HEK293 (cell line): ENCODE results near the gene GNAS.
A peak's percentile ranks its signal among the peaks of the same experiment; 100 is the strongest.

Source experiments
- CTCF ChIA-PET: fragments of 350-600 bp; formaldehyde crosslinking; extraction: SDS; loops from one replicate; lab custom pipeline; 2021; ENCODE audit warnings: antibody characterized with exemption; lab: Yijun Ruan, JAX
- POLR2A ChIA-PET: fragments of 300-600 bp; formaldehyde crosslinking; extraction: SDS; loops from one replicate; lab custom pipeline; 2020; ENCODE audit warnings: antibody characterized with exemption, inconsistent platforms; lab: Yijun Ruan, JAX
- H3K27ac ChIP-seq: fragments of 200-500 bp; sonication (Bioruptor generic); 2 replicates; pipeline ENCODE4 v1.5.1; 2014; ENCODE audit warnings: low read depth, low read length, control low read depth, inconsistent platforms; ENCODE audit errors: extremely low read depth
- H3K36me3 ChIP-seq, 2 experiments: fragments of 200-500 bp in 1 of 2; sonication (Bioruptor generic) in 1 of 2; 1 replicate in 1 of 2; 2 replicates in 1 of 2; pipeline ENCODE4 v1.5.1; 2014 to 2017; ENCODE audit warnings: inconsistent platforms in 2 of 2, low read length in 2 of 2; ENCODE audit not compliant: control insufficient read depth in 2 of 2, insufficient read depth in 1 of 2
- H3K4me1 ChIP-seq: fragments of 200-500 bp; sonication (Bioruptor generic); 2 replicates; pipeline ENCODE4 v1.5.1; 2014; ENCODE audit warnings: mild to moderate bottlenecking, low read length, inconsistent platforms; ENCODE audit not compliant: control insufficient read depth, insufficient read depth
- H3K4me3 ChIP-seq: 2 replicates; pipeline ENCODE4 v1.5.1; 2011; ENCODE audit warnings: low read depth, mild to moderate bottlenecking, control low read depth, low read length, moderate library complexity
- H3K9me3 ChIP-seq: fragments of 200-500 bp; sonication (Bioruptor generic); 2 replicates; pipeline ENCODE4 v1.5.1; 2014; ENCODE audit warnings: low read depth, low read length, inconsistent platforms; ENCODE audit not compliant: control insufficient read depth, insufficient read depth
- CTCF ChIP-seq: fragments of 450-650 bp; formaldehyde crosslinking; IDR thresholded peaks from 2 replicates; pipeline ENCODE4 v1.5.1; 2016; ENCODE audit warnings: missing biosample characterization, missing genetic modification characterization
- FEZF1 ChIP-seq: fragments of 450-650 bp; formaldehyde crosslinking; IDR thresholded peaks from 2 replicates; pipeline ENCODE4 v1.5.1; 2016; ENCODE audit warnings: missing biosample characterization, missing genetic modification characterization
- INSM2 ChIP-seq: fragments of 450-650 bp; formaldehyde crosslinking; IDR thresholded peaks from 2 replicates; pipeline ENCODE4 v1.5.1; 2016; ENCODE audit warnings: missing biosample characterization, missing genetic modification characterization
- KLF1 ChIP-seq: fragments of 450-650 bp; formaldehyde crosslinking; IDR thresholded peaks from 2 replicates; pipeline ENCODE4 v1.5.1; 2016; ENCODE audit warnings: missing biosample characterization, missing genetic modification characterization
- KLF10 ChIP-seq: fragments of 450-650 bp; IDR thresholded peaks from 2 replicates; pipeline ENCODE4 v1.5.1; 2018; ENCODE audit warnings: missing biosample characterization, mild to moderate bottlenecking, missing genetic modification characterization
- MYNN ChIP-seq: fragments of 450-650 bp; formaldehyde crosslinking; IDR thresholded peaks from 2 replicates; pipeline ENCODE4 v1.5.1; 2016; ENCODE audit warnings: missing biosample characterization, missing genetic modification characterization, borderline replicate concordance
- PRDM1 ChIP-seq: fragments of 450-650 bp; formaldehyde crosslinking; IDR thresholded peaks from 2 replicates; pipeline ENCODE4; 2016; ENCODE audit warnings: missing biosample characterization, missing genetic modification characterization
- SCRT1 ChIP-seq: fragments of 450-650 bp; formaldehyde crosslinking; IDR thresholded peaks from 2 replicates; pipeline ENCODE4 v1.5.1; 2016; ENCODE audit warnings: missing biosample characterization, missing genetic modification characterization, borderline replicate concordance
- SCRT2 ChIP-seq: fragments of 450-650 bp; formaldehyde crosslinking; IDR thresholded peaks from 2 replicates; pipeline ENCODE4 v1.5.1; 2016; ENCODE audit warnings: missing biosample characterization, missing genetic modification characterization
- SP3 ChIP-seq: fragments of 450-650 bp; formaldehyde crosslinking; IDR thresholded peaks from 2 replicates; pipeline ENCODE4 v1.5.1; 2016; ENCODE audit warnings: missing biosample characterization, missing genetic modification characterization
- SP7 ChIP-seq: fragments of 450-650 bp; formaldehyde crosslinking; IDR thresholded peaks from 2 replicates; pipeline ENCODE4 v1.5.1; 2016; ENCODE audit warnings: missing biosample characterization, missing genetic modification characterization
- WT1 ChIP-seq: fragments of 450-650 bp; formaldehyde crosslinking; IDR thresholded peaks from 2 replicates; pipeline ENCODE4 v1.5.1; 2016; ENCODE audit warnings: missing biosample characterization, missing genetic modification characterization
- ZFP3 ChIP-seq: fragments of 450-650 bp; formaldehyde crosslinking; IDR thresholded peaks from 2 replicates; pipeline ENCODE4 v1.5.1; 2016; ENCODE audit warnings: low read depth, missing biosample characterization, missing genetic modification characterization
- ZNF174 ChIP-seq: fragments of 450-650 bp; formaldehyde crosslinking; IDR thresholded peaks from 2 replicates; pipeline ENCODE4 v1.5.0; 2017; ENCODE audit warnings: missing biosample characterization, mild to moderate bottlenecking, missing genetic modification characterization
- ZNF221 ChIP-seq: fragments of 450-650 bp; formaldehyde crosslinking; IDR thresholded peaks from 2 replicates; pipeline ENCODE4 v1.5.1; 2017; ENCODE audit warnings: missing biosample characterization, missing genetic modification characterization, borderline replicate concordance
- ZNF341 ChIP-seq: fragments of 450-650 bp; formaldehyde crosslinking; IDR thresholded peaks from 2 replicates; pipeline ENCODE4; 2016; ENCODE audit warnings: low read depth, missing biosample characterization, missing genetic modification characterization
- ZNF600 ChIP-seq: fragments of 450-650 bp; formaldehyde crosslinking; IDR thresholded peaks from 2 replicates; pipeline ENCODE4 v1.5.1; 2016; ENCODE audit warnings: missing biosample characterization, missing genetic modification characterization
- TF ChIP-seq, protein P1 (sequence below): sonication (generic); formaldehyde crosslinking; IDR thresholded peaks from 2 replicates; pipeline ENCODE4 v1.8.1; 2022; ENCODE audit warnings: mild to moderate bottlenecking, moderate library complexity, missing genetic modification reagents
- TF ChIP-seq, protein P2 (sequence below): fragments of 450-650 bp; formaldehyde crosslinking; IDR thresholded peaks from 2 replicates; pipeline ENCODE4 v1.5.1; 2016; ENCODE audit warnings: missing biosample characterization, missing genetic modification characterization

Gene GNAS

GRCh38 chr20:58843128-58843556, 9.4 kb upstream of the GNAS start:
- Histone ChIP-seq H3K27ac (no peak overlapping the region), H3K4me1 (no peaks in the 10 kb centered on the region), H3K4me3 (no peak overlapping the region), H3K9me3 (no peaks in the 10 kb centered on the region), H3K36me3 (peaks cover 0 to 79% of the 10 kb centered on the region in 2 experiments; a peak in 2 of 3 replicates)
- TF ChIP-seq ZFP3 (tag by site-specific recombination): no peak
- no peak for TF ChIP-seq WT1 (tag by site-specific recombination)
- TF ChIP-seq ZNF221 (tag by site-specific recombination): no peak
- no peak for TF ChIP-seq KLF1
- ChIA-PET CTCF (interaction anchor here (0.6 kb wide), 1 partner anchor 653 kb away, joined by 3 read pairs; no protein-coding TSS in a partner anchor), POLR2A (no interaction called here)

DNA sequence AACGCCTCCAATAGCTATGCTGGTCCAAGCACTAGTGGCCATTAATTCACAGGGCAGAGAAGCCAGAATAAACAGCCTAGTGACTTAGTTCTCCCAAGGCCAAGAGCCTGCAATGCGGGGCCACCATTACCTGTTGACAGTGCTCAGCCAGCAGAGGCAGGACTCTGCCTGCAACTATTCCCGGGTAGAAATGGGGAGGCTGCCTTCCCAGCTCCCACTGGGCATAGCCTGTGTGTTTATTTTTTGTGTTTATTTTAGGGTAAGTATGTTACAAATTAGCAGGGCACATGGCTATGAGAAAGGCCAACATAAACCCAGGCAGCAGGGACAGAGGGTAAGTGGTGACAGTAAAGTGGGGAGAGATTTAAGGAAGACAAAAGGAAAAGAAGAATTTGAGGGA, 6.8 kb upstream of the GNAS start:
- H3K27ac ChIP-seq: no peak overlapping the region
- H3K4me1 ChIP-seq: no peaks in the 10 kb centered on the region
- H3K4me3 ChIP-seq: no peak overlapping the region
- POLR2A ChIA-PET: interaction anchor here (1.7 kb wide), 1 partner anchor 11 kb away, joined by 3 read pairs; no protein-coding TSS in a partner anchor
- CTCF ChIA-PET: interaction anchor here (0.9 to 1.8 kb wide), 3 partner anchors 31 to 364 kb away, joined by 3 to 6 read pairs (median 3); no protein-coding TSS in a partner anchor
- peaks cover 0 to 80% of the 10 kb centered on the region in 2 experiments; a peak in 2 of 3 replicates for H3K36me3 ChIP-seq
- no peak for TF ChIP-seq ZNF600
- TF ChIP-seq SCRT1 (tag by site-specific recombination): peak; percentile 51; the same call in 1 of the 2 replicates
- no peak for TF ChIP-seq KLF10 (tag by site-specific recombination)
- no peak for TF ChIP-seq ZNF174 (tag by site-specific recombination)
- peak; percentile 61; the same call in 1 of the 2 replicates for TF ChIP-seq SCRT2 (tag by site-specific recombination)
- no peak for TF ChIP-seq INSM2 (tag by site-specific recombination)
- H3K9me3 ChIP-seq: no peaks in the 10 kb centered on the region

DNA sequence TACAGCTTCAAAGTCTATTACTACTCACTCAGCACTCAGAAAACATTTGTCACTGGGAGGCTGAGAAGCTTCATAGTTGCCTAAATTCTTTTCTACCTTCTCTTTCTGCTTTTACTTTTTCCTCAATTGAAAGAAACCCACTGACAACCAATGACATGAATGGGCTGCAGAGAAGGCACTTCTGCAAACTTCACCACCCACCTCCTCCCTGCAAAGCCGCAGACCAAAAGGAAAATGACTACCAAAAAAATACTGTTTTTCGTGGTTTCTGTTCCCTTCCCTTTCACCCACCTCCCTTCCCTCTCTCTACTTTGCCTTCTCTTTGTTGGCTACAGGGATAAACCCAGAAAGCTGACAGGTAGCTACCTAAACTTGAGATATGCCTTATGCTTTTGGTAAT, 5.1 kb upstream of the GNAS start:
- CTCF ChIA-PET: interaction anchor here (0.5 to 1.2 kb wide), 3 partner anchors 23 to 324 kb away, joined by 3 to 4 read pairs (median 4); no protein-coding TSS in a partner anchor
- peak; percentile 64 for TF ChIP-seq PRDM1 (tag by site-specific recombination)
- TF ChIP-seq FEZF1 (tag by site-specific recombination): no peak
- TF ChIP-seq, all 188 proteins: peak for 1
- no peaks in the 10 kb centered on the region for H3K9me3 ChIP-seq
- H3K36me3 ChIP-seq: peaks cover 0 to 62% of the 10 kb centered on the region in 2 experiments; a peak in 2 of 3 replicates
- H3K4me3 ChIP-seq: no peak overlapping the region
- no peak overlapping the region for H3K27ac ChIP-seq
- POLR2A ChIA-PET: interaction anchor here (1.7 kb wide), 1 partner anchor 13 kb away, joined by 3 read pairs; no protein-coding TSS in a partner anchor
- H3K4me1 ChIP-seq: no peaks in the 10 kb centered on the region

GRCh38 chr20:58850693-58851174, 1.8 kb upstream of the GNAS start, which contains the start of gene GNAS-AS1:
TSS of gene GNAS-AS1 (minus strand) at chr20:58850902.
- H3K36me3 ChIP-seq: peaks cover 0 to 36% of the 10 kb centered on the region in 2 experiments; a peak in 2 of 3 replicates
- no peaks in the 10 kb centered on the region for H3K4me1 ChIP-seq
- no peak within 1 kb of the TSS; the same call in 1 of the 2 replicates for H3K27ac ChIP-seq
- CTCF ChIA-PET: interaction anchor here (0.6 to 0.7 kb wide), 2 partner anchors 14 to 340 kb away, joined by 3 to 4 read pairs; no protein-coding TSS in a partner anchor
- H3K4me3 ChIP-seq: peak within 1 kb of the TSS; percentile 77
- POLR2A ChIA-PET: no interaction called here
- no peaks in the 10 kb centered on the region for H3K9me3 ChIP-seq
- TF ChIP-seq, protein P1, sequence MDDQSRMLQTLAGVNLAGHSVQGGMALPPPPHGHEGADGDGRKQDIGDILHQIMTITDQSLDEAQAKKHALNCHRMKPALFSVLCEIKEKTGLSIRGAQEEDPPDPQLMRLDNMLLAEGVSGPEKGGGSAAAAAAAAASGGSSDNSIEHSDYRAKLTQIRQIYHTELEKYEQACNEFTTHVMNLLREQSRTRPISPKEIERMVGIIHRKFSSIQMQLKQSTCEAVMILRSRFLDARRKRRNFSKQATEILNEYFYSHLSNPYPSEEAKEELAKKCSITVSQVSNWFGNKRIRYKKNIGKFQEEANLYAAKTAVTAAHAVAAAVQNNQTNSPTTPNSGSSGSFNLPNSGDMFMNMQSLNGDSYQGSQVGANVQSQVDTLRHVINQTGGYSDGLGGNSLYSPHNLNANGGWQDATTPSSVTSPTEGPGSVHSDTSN (CRISPR knock-in tag): 0 out of 2 replicates have a peak, but pooled peaks have one; percentile 44
- TF ChIP-seq MYNN (tag by site-specific recombination): no peak
- TF ChIP-seq SP3 (tag by site-specific recombination): peak; percentile 29; the same call in 1 of the 2 replicates
- TF ChIP-seq ZNF341 (tag by site-specific recombination): peak; percentile 44
- peak; percentile 55; the same call in 1 of the 2 replicates for TF ChIP-seq CTCF
- TF ChIP-seq SP7 (tag by site-specific recombination): no peak
- TF ChIP-seq, protein P2, sequence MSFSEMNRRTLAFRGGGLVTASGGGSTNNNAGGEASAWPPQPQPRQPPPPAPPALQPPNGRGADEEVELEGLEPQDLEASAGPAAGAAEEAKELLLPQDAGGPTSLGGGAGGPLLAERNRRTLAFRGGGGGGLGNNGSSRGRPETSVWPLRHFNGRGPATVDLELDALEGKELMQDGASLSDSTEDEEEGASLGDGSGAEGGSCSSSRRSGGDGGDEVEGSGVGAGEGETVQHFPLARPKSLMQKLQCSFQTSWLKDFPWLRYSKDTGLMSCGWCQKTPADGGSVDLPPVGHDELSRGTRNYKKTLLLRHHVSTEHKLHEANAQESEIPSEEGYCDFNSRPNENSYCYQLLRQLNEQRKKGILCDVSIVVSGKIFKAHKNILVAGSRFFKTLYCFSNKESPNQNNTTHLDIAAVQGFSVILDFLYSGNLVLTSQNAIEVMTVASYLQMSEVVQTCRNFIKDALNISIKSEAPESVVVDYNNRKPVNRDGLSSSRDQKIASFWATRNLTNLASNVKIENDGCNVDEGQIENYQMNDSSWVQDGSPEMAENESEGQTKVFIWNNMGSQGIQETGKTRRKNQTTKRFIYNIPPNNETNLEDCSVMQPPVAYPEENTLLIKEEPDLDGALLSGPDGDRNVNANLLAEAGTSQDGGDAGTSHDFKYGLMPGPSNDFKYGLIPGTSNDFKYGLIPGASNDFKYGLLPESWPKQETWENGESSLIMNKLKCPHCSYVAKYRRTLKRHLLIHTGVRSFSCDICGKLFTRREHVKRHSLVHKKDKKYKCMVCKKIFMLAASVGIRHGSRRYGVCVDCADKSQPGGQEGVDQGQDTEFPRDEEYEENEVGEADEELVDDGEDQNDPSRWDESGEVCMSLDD: peak; percentile 62
